ENCODE results near the gene CPVL.

Gene CPVL

DNA sequence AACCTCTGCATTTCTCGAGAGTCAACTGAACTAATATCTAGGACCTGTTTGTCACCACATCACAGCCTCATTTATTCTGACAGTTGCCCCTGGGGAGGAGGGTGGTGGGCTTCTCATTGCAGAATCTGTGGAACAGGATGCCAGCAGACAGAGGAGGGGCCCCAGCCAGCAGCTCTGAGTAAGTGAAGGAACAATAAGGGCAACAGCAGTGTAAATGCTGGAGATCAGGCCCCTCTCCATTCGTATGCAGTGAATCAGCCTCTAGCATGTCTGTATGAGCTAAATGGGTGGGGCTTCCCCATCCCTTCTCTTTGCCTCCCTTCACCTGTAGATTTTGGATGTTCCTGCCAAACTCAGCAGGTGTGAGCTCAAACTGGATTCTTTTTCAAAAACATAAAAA is 7.7 kb upstream of the CPVL start:
- no peak for DNase-seq (ENCODE audit: low read depth)

DNA sequence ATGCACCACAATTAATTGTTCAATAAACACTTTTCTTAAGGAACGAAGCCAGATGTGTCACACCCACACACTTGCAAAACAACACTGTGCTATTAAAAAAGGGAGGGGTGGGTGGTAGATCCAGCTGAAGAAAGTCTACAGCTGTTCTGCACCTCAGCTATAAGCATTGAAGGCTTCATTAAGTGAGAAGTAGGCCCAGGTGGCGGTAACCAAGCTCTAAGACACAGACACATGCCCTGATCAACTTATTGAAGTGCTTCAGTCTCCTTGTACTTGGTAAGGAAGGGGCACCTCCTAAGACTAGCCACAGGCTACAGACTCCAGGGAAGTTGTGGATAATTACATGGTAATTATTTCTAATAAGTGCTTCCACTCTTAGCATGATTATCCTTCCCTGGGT is 4.5 kb upstream of the CPVL start:
- DNase-seq (ENCODE audit: low read depth): no peak

DNA sequence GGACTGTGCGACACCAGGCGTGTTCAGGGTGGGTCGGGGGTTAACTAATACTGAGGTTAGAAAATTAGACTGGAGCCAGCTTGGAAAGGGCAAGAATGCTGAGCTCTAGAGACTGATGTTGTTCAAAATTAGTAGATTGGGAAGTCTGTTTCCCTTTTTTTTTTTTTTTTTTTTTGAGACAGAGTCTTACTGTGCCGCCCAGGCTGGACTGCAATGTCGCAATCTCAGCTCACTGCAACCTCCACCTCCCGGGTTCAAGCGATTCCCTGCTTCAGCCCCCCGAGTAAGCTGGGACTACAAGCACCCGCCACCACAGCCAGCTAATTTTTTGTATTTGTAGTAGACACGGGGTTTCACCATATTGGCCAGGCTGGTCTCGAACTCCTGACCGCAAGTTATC is 2.7 kb upstream of the CPVL start:
- DNase-seq (ENCODE audit: low read depth): no peak

DNA sequence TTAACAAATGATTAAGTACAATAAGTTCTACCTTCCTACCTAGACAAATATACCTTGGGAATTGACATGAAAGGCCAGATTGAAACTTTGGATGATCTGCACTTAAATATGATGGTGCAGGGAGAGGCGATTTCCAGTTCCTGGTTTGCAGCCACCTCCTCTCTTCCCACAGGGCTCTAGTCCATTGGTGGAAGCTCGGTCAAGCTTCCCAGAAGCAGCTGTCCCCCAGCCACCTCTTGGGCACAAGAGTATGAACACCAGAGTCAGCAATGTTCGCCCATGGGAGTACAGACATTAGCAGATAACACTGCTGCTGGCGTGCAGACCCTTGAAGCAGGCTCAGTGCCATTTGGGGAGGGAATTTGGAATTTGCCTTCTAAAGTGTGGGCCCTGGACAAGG is 1.5 kb upstream of the CPVL start:
- no peak for DNase-seq (ENCODE audit: low read depth)

DNA sequence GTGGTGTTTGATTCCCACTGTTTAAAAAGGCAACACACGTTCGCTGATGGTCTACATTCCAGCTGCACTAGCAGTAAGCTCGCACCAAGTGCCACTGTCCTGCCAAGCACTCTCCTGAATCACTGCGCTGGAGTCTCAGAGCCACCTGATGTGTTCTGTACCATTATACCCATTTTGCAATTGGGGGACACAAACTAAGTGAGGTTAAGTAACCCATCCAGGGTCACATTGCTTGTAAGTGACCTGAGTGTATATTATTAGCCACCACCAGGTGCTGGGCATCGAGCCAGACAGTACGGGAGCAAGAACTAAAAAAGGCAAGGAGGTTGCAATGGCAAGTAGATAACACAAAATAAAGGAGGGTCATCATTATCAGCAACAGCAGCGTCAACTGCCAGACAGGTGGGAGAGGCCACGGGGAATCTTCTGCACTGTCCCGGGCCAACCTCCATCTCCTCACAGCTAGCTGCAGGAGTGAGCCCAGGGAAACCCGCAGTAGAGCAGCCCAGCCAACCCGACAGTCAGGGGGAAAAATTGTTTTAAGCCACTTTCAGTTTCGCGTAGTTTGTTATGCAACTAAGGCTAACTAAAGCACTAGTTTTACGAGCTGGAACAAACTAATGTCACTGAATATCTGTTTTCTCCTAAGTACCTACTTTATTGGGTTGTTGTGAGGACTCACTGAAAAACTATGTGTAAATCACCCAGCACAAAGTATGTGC is 712 bp upstream of the CPVL start:
- DNase-seq (ENCODE audit: low read depth): no peak

DNA sequence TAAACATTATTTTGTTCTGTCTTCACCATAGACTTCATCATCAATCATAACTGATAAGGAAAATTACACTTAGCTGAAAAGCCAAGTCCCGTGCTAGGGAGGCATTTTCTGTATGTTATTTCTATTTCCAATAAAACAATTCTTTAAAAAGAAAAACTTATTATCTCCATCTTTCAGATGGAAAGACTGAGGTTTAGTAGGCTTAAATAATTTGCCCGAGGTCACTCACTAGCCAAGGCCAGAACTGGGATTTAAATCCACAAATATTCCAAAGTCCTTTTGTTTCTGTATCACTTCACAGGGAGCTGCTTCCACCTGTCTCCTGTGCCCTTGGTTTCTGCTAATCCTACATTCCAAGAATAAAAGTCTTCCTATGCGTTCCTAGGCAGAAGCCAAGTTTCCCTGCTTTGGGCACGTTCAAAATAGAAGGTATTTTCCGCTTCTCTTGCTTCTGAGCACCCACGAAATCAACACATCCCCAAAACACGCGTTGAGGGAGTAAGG is 732 bp downstream of the CPVL start:
- DNase-seq (ENCODE audit: low read depth): no peak

DNA sequence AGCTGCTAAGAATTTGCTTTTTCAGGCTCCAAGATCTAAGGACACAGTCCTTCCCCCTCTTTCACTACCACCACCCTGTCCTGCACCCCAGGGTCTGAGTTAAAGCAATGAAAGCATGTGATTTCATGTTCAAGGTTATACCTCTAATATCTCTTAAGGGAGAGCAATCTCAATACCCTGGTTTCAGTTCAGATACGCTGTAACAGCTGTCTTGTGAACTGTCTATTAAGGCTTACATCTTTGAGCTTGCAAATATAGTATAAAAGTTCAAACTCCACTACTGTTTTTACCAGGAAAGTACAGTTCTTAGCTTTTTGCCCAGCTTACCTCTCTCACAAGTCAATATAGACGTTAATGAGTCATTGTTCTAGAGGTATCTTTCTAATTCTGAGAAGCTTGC is 2.6 kb downstream of the CPVL start:
- DNase-seq (ENCODE audit: low read depth): no peak

DNA sequence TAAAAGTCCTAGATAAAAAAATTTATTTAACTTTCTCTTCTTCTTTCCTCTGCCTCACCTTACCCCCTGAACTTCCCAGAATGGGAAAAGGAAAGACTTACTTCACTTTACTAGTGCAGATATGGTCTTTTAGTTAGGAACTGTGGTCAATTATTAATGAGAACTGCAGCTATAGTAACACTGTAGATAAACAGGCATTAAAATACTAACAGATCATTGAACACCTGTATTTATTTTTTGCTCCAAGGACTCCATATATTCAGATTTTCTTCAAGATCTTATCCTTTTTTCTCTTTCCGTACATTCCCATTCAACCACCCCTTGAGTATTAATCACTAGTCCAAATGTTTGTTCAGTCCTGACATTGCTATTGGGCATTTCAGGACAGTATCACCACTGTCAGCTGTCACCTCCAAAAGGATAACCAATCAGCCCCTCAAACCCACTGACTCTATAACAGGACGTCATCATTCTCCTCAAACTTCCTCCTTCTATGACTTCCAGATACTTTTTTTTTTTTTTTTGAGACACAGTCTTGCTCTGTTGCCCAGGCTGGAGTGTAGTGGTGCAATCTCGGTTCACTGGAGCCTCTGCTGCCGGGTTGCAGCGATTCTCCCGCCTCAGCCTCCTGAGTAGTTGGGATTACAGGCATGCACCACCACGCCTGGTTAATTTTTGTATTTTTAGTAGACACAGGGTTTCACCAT is 4.2 kb downstream of the CPVL start:
- DNase-seq (ENCODE audit: low read depth): no peak

DNA sequence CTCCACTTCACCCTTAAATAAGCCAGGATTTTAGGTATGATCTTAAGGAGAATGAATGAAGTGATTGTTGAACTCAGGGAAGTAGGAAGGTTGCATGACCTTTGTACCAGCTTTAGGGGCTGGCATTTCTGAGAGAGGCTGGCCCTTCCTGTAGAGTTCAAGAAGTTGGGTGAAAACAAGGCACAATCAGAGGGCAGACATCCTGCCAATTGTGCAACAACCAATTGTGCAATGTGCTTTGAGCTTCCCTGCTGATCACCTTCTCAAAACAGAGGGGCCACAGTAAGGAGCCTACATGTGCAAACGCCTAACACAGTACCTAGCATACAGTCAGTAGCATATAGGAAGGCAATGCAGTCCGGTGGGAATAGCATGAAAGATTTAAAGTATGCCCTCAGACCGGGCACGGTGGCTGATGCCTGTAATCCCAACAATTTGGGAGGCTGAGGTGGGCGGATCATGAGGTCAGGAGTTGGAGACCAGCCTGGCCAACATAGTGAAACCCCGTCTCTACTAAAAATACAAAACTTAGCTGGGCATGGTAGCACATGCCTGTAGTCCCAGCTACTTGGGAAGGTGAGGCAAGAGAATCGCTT is 5.4 kb downstream of the CPVL start:
- DNase-seq (ENCODE audit: low read depth): no peak

DNA sequence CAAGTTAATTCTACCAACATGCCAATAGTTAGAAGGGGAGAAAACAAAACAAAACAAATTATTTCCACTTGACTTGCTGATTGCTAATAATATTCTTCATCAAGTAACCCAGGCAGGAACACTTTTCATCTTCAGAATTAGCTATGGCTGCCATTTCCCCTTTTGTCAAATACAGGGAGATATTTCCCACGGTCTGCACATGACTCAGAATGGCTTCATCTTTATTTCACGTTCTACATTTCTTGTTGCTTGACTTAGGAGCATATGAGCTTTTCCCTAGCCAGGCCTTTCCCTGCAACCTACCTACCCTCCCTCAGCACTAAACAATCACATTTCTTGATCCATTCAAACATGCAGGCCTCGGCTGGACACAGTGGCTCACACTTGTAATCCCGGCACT is 6.5 kb downstream of the CPVL start:
- DNase-seq (ENCODE audit: low read depth): no peak

DNA sequence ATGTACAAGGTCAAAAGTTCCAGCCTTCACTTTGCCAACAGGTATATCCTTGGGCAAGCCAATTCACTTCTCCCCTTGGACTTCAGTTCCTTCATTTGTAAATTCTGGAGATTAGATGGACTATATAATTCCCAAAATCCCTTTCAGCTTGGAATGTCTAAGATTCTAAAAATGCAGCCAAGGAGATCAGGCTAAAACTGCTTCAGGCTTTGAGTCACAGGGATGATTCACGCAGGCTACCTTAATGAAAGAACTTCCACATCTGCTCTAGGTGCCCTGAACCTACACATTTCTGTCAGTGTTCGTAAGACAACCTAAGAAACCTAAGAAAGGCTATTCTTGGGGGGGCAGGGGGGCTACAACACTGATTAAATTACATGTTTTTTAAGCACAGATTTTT is 7.1 kb downstream of the CPVL start:
- no peak for DNase-seq (ENCODE audit: low read depth)

DNA sequence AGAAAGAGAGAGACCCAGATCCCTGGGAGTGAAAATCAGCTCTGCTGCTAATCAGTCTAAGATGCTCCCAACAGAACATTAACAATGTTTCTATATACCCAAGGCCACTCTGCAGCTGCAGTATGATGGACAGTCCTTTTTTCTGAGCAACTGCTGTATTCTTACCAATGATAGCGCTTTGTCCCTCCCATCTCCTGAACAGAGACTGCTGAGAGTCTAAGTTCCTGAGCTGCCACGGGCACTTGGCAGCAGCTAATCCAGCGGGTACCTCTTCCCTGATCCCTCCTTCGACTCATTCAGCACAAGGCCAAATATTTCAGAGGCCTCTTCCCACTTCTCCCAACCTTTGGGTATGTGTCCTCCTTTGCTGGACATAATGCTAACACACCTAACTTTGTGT is 7.7 kb downstream of the CPVL start:
- DNase-seq (ENCODE audit: low read depth): no peak

DNA sequence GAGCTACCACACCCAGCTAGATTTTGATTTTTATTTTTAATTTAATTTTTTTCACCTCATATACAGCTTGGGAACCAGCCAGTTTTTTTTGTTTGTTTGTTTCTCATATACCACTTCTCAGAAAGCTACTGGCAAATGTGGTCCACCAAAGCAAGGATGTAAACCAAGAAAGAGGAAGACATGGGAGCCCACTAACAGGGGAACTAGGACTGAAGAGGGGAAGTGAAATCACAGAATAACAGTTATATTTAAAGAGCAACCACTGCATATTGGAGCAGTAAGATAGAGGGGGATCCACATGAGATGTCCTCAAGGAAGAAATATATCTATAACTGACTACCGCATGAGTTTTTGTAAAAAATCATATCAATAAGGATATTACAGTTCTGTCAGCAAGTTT is 10.5 kb downstream of the CPVL start:
- DNase-seq (ENCODE audit: low read depth): no peak

DNA sequence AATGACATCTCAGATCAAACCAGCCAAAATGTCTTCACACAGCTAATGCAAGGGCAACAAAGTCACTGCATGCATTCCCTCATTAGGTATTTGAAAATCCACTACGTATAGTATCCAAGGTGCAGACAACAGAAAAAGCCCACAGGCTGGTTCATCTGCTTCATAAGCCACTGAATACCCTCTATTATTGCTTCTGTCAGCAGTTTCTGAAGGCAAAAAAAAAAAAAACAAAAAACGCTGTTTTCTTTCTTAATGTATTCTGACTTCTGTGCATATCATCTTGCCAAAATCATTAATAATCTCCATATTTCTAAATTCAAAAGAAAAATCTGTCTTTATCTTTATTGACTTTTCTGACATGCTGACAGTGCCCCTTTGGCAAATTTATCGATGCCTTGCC is 13.4 kb downstream of the CPVL start:
- no peak for DNase-seq (ENCODE audit: low read depth)

DNA sequence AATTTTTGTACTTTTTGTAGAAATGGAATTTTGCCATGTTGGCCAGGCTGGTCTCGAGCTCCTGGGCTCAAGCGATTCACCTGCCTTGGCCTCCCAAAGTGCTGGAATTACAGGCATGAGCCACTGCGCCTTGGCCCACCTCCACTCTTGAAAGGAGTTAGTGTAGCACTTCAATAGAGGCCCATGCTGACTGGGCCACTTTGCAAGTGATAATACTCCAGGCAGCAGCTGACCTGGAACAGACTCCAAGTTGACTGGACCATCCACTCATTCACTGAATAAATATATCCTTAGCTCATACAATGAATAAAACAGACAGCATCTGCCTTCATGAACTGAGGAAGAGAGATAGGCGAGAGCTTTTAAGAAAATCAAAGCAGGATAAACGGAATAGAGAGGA is 14.7 kb downstream of the CPVL start:
- DNase-seq (ENCODE audit: low read depth): no peak

DNA sequence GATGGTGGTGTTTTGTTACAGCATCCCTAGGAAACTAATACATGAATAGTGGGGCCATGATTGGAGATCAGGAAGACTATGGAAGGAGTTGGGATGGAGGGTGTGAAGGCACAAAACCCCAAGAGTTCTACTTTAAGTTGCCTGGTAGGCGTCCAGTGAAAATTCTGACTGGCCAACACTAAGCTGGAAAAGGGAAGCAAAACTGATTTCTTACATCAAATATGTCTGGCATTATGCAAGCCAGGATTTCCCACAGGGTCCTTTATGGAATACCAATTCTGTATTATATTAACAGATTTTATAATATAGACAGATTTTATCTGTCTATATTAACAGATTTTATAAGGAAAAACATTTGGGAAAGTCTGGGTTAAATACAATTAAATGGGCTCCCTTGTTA is 16.2 kb downstream of the CPVL start:
- no peak for DNase-seq (ENCODE audit: low read depth)

DNA sequence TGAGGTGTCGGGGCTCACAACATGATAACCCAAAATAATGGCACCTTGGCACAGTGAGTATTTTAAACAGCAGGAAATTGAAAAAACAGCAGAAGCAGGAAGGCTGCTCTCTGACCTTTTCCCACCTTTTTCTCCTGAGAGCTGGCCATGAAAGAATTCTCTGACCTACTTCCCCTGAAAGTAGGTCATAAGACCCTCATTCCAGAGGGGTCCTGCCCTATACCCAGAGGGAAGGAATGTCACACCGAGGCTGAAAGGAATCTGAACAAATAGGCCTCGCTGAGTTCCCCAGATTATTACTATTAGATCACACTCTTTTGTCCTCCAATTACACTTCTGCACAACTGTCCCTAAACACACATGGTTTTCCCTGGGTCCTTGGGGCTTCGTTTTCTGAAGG is 18.8 kb downstream of the CPVL start:
- no peak for DNase-seq (ENCODE audit: low read depth)

DNA sequence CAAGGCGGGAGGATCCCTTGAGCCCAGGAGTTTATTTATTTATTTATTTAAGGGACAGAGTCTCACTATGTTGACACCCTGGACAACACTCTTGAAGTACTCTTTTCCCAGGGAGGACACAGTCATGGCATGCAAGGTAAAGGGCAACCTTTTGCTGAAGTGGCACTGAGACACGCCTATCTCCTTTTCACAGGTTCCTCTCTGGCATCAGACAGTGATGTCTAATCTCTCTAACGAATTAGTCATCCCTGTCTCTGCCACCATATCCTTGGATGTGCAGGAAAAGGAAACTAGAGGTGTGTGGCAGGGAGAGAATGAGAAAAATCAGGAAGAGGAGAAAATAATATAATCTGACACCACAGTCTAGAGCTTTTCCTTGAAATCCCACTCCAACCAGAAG is 19.5 kb downstream of the CPVL start:
- no peak for DNase-seq (ENCODE audit: low read depth)

DNA sequence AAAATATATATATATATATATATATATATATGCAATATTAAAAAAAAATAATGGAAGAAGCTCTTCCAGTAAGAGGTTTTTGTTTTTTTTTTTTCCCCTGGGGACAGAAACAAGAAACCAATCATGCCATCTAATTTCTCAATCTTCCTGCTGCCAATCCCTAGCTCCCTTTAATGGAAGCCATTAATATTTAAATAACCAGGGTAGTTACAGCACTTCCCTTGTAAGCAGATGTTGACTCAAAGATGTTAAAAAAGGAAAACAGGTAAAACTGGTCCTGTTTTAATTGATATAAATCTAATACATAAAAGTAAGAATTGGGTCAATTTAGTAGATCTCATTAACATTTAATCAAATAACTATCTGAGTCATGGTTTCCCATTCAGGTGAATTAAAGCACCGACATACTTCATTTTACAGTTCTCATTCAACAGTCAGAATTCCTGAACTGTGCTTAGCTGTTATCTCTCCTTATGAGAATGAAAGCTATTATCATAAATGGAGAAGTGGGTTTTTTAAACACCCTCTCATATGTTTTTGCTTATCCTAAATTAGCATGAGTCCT is 22.6 kb downstream of the CPVL start:
- no peak for DNase-seq (ENCODE audit: low read depth)

DNA sequence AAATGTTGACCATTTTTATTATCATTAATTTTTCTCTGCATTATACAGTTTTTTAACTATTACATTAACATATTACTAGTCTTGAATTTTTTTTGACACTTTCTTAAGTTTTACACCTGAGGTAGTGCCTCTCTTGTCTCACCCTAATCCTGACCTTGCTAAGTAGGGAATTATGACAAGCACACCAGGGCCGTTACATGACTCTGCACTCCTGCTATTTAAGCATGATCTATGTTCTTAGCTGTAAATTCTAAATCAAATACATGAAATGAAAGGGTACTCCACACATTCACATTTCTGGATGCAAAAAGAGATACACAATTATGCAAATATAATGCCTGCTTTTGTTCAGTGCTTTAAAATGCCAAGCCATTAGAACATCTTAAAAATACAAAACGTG is 23.6 kb downstream of the CPVL start:
- DNase-seq (ENCODE audit: low read depth): no peak

DNA sequence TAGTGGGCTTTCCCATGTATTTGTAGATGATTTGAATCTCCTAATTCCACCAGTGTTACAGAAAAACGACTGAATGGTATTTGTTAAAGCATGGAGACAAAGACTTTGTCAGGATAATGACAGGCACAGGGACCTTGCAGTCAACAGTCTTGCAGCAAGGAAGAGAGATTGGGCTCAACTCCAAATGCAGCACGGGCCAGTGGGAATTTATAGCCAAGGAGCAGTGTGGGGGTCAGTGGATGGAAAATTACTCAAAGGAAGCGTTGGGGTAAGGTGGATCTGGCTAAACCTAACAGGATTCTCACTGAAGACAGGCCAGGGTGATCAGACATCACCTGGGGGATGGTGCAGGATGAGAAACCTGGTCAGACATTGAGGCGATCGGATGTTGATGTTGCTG is 24.3 kb downstream of the CPVL start:
- no peak for DNase-seq (ENCODE audit: low read depth)

DNA sequence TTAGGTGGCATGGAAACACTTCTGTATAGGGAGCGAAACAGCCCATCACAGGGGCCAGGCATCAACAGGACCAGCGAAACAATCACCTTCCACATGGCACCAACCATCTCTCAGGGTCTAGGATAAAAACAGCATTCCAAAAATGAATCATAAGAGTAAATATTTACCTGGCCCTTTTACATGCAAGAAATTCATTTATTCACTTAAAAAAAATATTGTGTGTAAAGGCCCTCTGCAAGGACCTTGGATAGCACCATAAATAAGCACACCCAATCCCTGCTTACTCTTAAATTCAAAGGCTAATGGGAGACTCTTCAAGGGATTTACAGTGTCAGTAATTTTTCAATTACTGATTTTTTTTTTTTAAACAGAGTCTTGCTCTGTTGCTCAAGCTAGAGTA is 25.4 kb downstream of the CPVL start:
- DNase-seq (ENCODE audit: low read depth): no peak

DNA sequence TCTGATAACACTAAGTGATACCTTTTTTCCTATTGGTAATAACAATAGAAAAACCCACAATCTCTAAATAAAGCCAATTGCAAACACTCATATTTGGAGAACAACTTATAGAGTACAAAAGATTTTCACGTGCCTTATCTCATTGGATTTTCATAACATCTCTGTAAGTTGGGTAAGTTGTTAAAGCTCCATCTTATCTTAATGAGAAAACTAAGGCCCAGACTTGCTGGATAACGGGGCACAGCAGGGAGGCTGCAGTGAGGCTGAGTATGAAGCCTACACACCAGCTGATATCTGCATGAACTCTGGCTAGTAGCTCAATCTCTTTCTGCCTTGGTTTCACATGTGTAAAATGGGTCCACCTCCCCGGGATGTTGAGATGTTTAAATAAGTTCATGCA is 26.8 kb downstream of the CPVL start:
- no peak for DNase-seq (ENCODE audit: low read depth)
